Fibroblast of mammary gland (primary cell): ENCODE measurements around the gene HOXC6.

ENCODE experiments used
- DNase-seq: peaks from one replicate; pipeline ENCODE4 v3.0.0-alpha.2; 2010; ENCODE audit warnings: low read depth
- H3K4me3 ChIP-seq: 2 replicates; pipeline ENCODE4 v1.5.1; 2011; ENCODE audit warnings: low read depth, mild to moderate bottlenecking, low read length, moderate library complexity; ENCODE audit not compliant: control insufficient read depth
- TF ChIP-seq, protein P1 (sequence below): conservative IDR thresholded peaks from 2 replicates; pipeline ENCODE4 v1.5.1; 2011; ENCODE audit warnings: low read depth, low read length, inconsistent platforms; ENCODE audit not compliant: control insufficient read depth, insufficient read depth

Gene HOXC6

DNA sequence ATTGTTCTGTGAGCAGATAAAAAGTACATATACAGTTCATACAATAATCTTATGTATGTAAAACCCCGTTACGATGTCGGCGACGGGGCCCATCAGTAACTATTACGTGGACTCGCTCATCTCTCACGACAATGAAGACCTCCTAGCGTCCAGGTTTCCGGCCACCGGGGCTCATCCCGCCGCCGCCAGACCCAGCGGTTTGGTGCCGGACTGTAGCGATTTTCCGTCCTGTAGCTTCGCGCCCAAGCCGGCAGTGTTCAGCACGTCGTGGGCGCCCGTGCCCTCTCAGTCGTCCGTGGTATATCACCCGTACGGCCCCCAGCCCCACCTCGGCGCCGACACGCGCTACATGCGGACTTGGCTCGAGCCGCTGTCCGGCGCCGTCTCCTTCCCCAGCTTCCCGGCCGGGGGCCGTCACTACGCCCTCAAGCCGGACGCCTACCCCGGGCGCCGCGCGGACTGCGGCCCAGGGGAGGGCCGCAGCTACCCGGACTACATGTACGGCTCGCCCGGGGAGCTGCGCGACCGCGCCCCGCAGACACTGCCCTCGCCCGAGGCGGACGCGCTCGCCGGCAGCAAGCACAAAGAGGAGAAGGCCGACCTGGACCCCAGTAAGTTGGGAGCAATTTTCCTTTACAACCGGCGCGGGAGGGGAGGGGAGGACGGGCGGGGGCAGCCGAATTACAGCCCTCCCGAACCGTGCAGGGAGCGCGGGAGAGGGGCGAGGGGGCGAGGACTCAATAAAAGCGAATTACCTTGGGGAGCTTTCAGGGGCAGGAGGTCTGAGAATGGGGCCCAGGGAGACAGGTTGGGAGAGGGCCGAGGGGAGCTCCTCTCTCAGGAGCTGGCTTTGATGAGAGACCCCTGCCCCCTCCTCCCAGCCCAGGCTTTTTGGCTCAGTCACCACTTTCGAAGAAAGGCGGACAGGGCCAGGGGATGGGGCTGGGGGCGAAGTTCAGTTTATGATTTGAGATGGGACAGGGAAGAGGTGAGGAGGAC, 27.8 kb upstream of the HOXC6 start, which contains the start of gene HOXC9:
Gene HOXC9 (plus strand): TSS at position 46 of the 999 bp plus-strand sequence. CDS start 28 bp downstream, at position 74.
- H3K4me3 ChIP-seq, result peak within 1 kb of the TSS; percentile 84
- TF ChIP-seq, protein P1, sequence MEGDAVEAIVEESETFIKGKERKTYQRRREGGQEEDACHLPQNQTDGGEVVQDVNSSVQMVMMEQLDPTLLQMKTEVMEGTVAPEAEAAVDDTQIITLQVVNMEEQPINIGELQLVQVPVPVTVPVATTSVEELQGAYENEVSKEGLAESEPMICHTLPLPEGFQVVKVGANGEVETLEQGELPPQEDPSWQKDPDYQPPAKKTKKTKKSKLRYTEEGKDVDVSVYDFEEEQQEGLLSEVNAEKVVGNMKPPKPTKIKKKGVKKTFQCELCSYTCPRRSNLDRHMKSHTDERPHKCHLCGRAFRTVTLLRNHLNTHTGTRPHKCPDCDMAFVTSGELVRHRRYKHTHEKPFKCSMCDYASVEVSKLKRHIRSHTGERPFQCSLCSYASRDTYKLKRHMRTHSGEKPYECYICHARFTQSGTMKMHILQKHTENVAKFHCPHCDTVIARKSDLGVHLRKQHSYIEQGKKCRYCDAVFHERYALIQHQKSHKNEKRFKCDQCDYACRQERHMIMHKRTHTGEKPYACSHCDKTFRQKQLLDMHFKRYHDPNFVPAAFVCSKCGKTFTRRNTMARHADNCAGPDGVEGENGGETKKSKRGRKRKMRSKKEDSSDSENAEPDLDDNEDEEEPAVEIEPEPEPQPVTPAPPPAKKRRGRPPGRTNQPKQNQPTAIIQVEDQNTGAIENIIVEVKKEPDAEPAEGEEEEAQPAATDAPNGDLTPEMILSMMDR, result no peak
- DNase-seq, result no peak

DNA sequence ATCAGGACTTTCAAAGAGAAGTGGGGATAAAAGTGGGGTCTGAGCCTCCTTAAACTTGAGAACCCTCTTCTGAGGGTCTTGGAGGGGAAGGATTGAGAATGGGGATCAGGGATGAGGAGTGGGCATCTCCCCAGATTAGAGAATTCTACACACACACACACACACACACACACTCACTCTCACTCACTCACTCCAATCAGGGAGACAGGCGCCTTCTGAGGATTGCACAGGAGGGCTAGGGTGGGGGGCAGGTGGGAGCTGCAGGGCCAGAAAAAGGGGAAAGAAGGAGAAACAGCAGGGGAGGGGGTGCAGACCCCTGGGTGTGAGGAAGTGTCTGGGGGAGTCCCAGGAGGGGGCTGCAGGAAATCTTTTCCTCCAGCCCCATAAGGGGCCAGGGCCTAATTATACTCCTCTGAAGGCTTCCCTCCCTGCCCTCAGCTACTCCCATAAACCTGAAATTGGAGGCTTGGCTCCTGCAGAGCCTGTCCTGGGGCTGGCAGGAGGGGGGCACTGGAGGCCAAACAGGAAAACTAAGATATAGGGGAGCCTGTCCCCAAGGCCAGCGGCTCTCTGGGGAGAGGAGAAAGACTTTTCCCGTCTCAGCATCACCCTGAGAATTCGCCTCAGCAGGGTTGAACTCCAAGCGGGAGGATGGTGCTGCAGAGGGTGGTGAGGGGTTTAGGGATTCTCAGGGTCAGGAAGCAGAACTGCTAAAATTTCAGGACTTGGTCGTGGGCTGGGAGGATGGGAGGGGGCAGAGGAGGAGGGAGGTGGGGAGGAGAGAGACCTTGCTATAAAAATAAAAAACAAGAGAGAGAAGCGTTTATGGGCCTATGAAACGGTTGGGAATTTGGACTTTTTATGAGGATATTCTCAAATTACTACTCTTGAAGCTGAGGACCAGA, 26.7 kb upstream of the HOXC6 start:
- DNase-seq, result no peak
- TF ChIP-seq, protein P1, result no peak
- H3K4me3 ChIP-seq, result peak overlapping the region; percentile 84

DNA sequence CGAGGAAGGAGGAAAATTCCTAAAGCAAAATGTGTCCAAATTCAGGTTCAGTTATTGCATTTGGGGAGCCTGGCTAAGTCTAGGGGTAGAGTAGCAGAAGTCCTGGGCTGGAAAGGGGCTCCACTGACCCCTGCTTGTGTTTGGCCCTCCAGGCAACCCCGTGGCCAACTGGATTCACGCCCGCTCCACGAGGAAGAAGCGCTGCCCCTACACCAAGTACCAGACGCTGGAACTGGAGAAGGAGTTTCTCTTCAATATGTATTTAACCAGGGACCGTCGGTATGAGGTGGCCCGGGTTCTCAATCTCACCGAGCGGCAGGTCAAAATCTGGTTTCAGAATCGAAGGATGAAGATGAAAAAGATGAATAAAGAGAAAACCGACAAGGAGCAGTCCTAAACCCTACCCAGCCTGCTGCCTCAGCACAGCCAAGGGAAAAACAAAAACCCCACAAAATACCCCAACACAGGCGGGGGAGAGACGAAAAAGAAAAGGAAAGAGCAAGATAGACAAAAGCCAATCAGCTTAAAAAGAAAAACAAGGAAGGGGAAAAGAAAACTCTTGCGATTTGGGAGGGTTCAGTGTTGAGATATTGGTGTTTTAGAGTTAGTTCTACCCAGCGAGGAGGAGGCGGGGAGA, 25.8 kb upstream of the HOXC6 start:
- peak overlapping the region; percentile 84 for H3K4me3 ChIP-seq
- TF ChIP-seq, protein P1, result no peak
- DNase-seq, result no peak

DNA sequence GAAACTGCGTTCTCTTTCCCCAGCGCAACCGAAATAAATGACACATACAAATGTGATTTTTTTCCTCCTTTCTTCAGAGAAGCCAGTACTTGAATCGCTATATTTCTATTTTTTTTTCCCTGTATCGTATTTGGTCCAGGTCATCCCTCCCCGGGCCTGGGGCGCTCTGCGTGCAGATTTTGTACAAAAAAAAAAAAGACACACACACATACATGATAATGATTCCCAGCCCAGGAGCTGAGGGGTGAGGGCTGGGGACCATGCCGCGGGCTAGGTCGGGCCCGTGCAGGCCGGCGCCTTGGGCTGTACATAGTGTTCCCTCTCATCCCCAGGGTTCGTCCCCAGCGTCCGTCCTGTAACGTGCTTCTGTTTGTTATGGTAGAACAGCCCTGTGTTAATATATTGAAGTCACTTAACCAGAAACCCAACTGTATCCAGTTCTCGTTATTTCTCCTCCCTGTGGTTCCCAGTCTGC, 25.3 kb upstream of the HOXC6 start:
- DNase-seq, result no peak
- peak overlapping the region; percentile 3 for H3K4me3 ChIP-seq
- TF ChIP-seq, protein P1, result no peak

DNA sequence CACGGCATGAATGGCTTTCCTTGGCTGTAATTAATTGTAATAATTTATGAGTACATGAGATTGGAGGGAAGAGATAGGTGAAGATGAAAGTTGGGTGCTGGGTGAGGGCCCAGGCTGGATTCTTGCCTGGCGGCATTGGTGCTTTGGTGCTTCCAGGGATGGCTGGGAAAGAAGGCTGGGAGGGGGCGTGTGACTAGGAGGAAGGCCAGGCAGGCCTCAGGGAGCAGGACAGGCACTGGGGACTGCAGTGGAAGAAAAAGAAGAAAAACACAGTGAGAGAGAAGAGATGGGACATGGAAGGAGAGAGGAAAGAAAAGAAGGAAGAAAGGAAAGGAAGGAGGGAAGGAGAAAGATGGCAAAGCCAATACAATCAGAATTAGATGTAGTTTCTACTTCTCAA, 24.6 kb upstream of the HOXC6 start:
- TF ChIP-seq, protein P1, result no peak
- no peak overlapping the region for H3K4me3 ChIP-seq
- no peak for DNase-seq
